ENCODE data around the gene GRK1.

GRCh38 chr13:113664751-113665596 lies 2.0 kb upstream of the GRK1 start:
- TF ChIP-seq CTCF (IDR thresholded peaks at IDR 0.05) (no peak), POLR2A (IDR thresholded peaks at IDR 0.05) (no peak)

Measured in uterus (tissue), 2 donors.